HG03060 (cell line): ENCODE measurements around the gene RAB26.
"Not testable (repeated sequence)": the region's sequence is repeated elsewhere in the genome, so short reads cannot be mapped to it uniquely, and the experiment has no call there.

Source experiments
- ATAC-seq: cut with Tn5 transposase; IDR thresholded peaks from one replicate; pipeline ENCODE4 v1.9.1; 2021; ENCODE audit warnings: low read depth, moderate number of reproducible peaks; ENCODE audit not compliant: unreplicated experiment

RAB26 gene

GRCh38 chr16:2194166-2194834, 45.9 kb downstream of the RAB26 start:
- no peak for ATAC-seq

GRCh38 chr16:2194852-2195321, 46.5 kb downstream of the RAB26 start:
- no peak for ATAC-seq

- ATAC-seq, result no peak
Observed at GRCh38 chr16:2195322-2196161, 47.1 kb downstream of the RAB26 start.

- ATAC-seq, result no peak
Observed at GRCh38 chr16:2196162-2196980, 47.9 kb downstream of the RAB26 start, which contains the start of gene CASKIN1. Gene CASKIN1 (minus strand): TSS chr16:2196605. CDS start chr16:2196432, 173 bp downstream.

GRCh38 chr16:2196981-2197511, 48.6 kb downstream of the RAB26 start:
- no peak for ATAC-seq

GRCh38 chr16:2197765-2198164, 49.3 kb downstream of the RAB26 start:
- ATAC-seq, result no peak

- no peak for ATAC-seq
Observed at GRCh38 chr16:2198283-2198682, 49.9 kb downstream of the RAB26 start.

GRCh38 chr16:2199095-2199494, 50.7 kb downstream of the RAB26 start:
- no peak for ATAC-seq

GRCh38 chr16:2199621-2200139, 51.3 kb downstream of the RAB26 start:
- ATAC-seq, result no peak

GRCh38 chr16:2200313-2200712, 51.9 kb downstream of the RAB26 start:
- no peak for ATAC-seq

- ATAC-seq, result not testable (repeated sequence)
Observed at GRCh38 chr16:2203119-2203688, 54.8 kb downstream of the RAB26 start.
